HG03103 (cell line): ENCODE results near the gene PMP22.

Experiments
- ATAC-seq: cut with Tn5 transposase; IDR thresholded peaks from one replicate; pipeline ENCODE4 v1.9.1; 2021; ENCODE audit warnings: low read depth; ENCODE audit not compliant: unreplicated experiment

Gene PMP22

GRCh38 chr17:15265131-15265530 is at the start of gene PMP22:
TSS of gene PMP22 (minus strand) at chr17:15265326. CDS start at chr17:15260727, 4,599 bp downstream.
- no peak for ATAC-seq

GRCh38 chr17:15311996-15312395 is 46.9 kb upstream of the PMP22 start:
- no peak for ATAC-seq

- ATAC-seq = no peak
These were observed 44.7 kb upstream of the PMP22 start for GRCh38 chr17:15309793-15310192.

GRCh38 chr17:15309236-15309635 is 44.1 kb upstream of the PMP22 start:
- no peak for ATAC-seq

- no peak for ATAC-seq
These were observed 43.6 kb upstream of the PMP22 start for GRCh38 chr17:15308758-15309157.

- ATAC-seq = no peak
These were observed 42.6 kb upstream of the PMP22 start for GRCh38 chr17:15307710-15308111.

- no peak for ATAC-seq
These were observed 38.7 kb upstream of the PMP22 start for GRCh38 chr17:15303851-15304250.

GRCh38 chr17:15303268-15303667 is 38.1 kb upstream of the PMP22 start:
- no peak for ATAC-seq

GRCh38 chr17:15301845-15302244 is 36.7 kb upstream of the PMP22 start:
- no peak for ATAC-seq

GRCh38 chr17:15298176-15298575 is 33.0 kb upstream of the PMP22 start:
- no peak for ATAC-seq

- no peak for ATAC-seq
These were observed 28.4 kb upstream of the PMP22 start for GRCh38 chr17:15293558-15293957.

GRCh38 chr17:15291674-15292361 is 26.7 kb upstream of the PMP22 start:
- no peak for ATAC-seq

- no peak for ATAC-seq
These were observed 25.5 kb upstream of the PMP22 start for GRCh38 chr17:15290605-15291004.

- no peak for ATAC-seq
These were observed 24.4 kb upstream of the PMP22 start for GRCh38 chr17:15289285-15290183.

- ATAC-seq = no peak
These were observed 23.7 kb upstream of the PMP22 start for GRCh38 chr17:15288859-15289258.

- ATAC-seq = no peak
These were observed 22.6 kb upstream of the PMP22 start for GRCh38 chr17:15287538-15288267.

- ATAC-seq = no peak
These were observed 20.3 kb upstream of the PMP22 start for GRCh38 chr17:15285466-15285865.

- ATAC-seq = no peak
These were observed 19.4 kb upstream of the PMP22 start for GRCh38 chr17:15284537-15284936.

GRCh38 chr17:15284107-15284506 is 19.0 kb upstream of the PMP22 start:
- ATAC-seq = no peak

GRCh38 chr17:15281909-15282308 is 16.8 kb upstream of the PMP22 start:
- no peak for ATAC-seq

GRCh38 chr17:15278924-15279477 is 13.9 kb upstream of the PMP22 start:
- ATAC-seq = no peak
